PFSK-1 (cell line): ENCODE results near the gene GEMIN4.
A peak's percentile ranks its signal among the peaks of the same experiment; 100 is the strongest.

ENCODE experiments used
- FOXP2 ChIP-seq: optimal IDR thresholded peaks from 2 replicates; pipeline ENCODE3; 2011; ENCODE audit warnings: borderline replicate concordance, control low read depth, inconsistent platforms; ENCODE audit not compliant: insufficient read depth; ENCODE audit errors: extremely low read length, extremely low read depth
- POLR2AphosphoS5 ChIP-seq: IDR thresholded peaks from 2 replicates; pipeline ENCODE4 v1.6.1; 2012; ENCODE audit warnings: low read depth, mild to moderate bottlenecking, control low read depth, low read length, moderate library complexity
- SIN3A ChIP-seq: IDR thresholded peaks from 2 replicates; pipeline ENCODE4 v1.6.1; 2012; ENCODE audit warnings: mild to moderate bottlenecking, low read length, moderate library complexity, borderline replicate concordance; ENCODE audit not compliant: insufficient read depth
- TAF1 ChIP-seq: IDR thresholded peaks from 2 replicates; pipeline ENCODE4 v1.6.1; 2012; ENCODE audit warnings: low read length, control low read depth, borderline replicate concordance; ENCODE audit not compliant: insufficient read depth
- TF ChIP-seq, protein P1 (sequence below), 2 experiments: IDR thresholded peaks; 2 replicates each; pipeline versions ENCODE4 v1.6.1 to v1.8.0; 2011 to 2012; ENCODE audit warnings: low read depth in 2 of 2, low read length in 2 of 2, control low read depth in 1 of 2, inconsistent platforms in 1 of 2, mild to moderate bottlenecking in 1 of 2, moderate library complexity in 1 of 2; ENCODE audit not compliant: insufficient read depth in 1 of 2

The GEMIN4 gene

DNA sequence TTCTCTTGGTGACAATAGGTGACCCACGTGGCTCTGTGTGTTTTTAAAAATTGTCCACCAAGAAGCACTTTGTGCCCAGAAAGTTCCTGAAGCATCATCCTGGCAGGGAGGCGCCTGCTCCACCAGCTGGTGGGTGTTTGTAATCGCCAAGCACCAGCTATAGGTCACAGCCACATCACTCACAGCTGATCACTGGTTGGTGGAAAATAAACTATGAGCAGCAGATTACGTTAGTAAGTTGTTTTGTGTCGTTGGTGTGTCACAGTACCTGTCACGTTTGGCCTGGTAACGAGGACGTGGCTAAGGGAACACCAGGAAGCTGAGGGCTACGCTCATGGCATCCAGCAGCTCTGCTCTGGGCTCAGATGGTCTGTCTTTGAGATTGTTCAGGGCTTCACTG lies 40.2 kb upstream of the GEMIN4 start:
- TF ChIP-seq SIN3A (no peak), POLR2AphosphoS5 (no peak), FOXP2 (no peak), TAF1 (no peak)
- TF ChIP-seq, protein P1, sequence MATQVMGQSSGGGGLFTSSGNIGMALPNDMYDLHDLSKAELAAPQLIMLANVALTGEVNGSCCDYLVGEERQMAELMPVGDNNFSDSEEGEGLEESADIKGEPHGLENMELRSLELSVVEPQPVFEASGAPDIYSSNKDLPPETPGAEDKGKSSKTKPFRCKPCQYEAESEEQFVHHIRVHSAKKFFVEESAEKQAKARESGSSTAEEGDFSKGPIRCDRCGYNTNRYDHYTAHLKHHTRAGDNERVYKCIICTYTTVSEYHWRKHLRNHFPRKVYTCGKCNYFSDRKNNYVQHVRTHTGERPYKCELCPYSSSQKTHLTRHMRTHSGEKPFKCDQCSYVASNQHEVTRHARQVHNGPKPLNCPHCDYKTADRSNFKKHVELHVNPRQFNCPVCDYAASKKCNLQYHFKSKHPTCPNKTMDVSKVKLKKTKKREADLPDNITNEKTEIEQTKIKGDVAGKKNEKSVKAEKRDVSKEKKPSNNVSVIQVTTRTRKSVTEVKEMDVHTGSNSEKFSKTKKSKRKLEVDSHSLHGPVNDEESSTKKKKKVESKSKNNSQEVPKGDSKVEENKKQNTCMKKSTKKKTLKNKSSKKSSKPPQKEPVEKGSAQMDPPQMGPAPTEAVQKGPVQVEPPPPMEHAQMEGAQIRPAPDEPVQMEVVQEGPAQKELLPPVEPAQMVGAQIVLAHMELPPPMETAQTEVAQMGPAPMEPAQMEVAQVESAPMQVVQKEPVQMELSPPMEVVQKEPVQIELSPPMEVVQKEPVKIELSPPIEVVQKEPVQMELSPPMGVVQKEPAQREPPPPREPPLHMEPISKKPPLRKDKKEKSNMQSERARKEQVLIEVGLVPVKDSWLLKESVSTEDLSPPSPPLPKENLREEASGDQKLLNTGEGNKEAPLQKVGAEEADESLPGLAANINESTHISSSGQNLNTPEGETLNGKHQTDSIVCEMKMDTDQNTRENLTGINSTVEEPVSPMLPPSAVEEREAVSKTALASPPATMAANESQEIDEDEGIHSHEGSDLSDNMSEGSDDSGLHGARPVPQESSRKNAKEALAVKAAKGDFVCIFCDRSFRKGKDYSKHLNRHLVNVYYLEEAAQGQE (IDR thresholded peaks at IDR 0.05; ENCODE audit: insufficient read depth in 1 of 2, low read depth in 2 of 2, low read length in 2 of 2), result no peak

DNA sequence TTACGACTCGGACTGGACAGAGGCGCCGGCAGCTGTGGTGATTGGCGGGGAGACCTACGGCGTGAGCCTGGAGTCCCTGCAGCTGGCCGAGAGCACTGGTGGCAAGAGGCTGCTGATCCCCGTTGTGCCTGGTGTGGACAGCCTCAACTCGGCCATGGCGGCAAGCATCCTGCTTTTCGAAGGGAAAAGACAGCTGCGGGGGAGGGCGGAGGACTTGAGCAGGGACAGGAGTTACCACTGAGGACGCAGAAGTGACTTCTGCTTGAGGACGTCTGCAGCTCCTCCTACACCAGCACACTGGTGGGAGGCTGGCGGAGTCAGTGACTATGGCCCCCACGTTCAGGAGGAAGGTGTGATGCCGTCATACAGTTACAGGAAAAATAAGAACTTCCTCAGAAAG lies 39.8 kb upstream of the GEMIN4 start:
- no peak for TF ChIP-seq POLR2AphosphoS5
- TF ChIP-seq FOXP2, result no peak
- TF ChIP-seq TAF1, result no peak
- TF ChIP-seq SIN3A, result no peak
- TF ChIP-seq, protein P1 (IDR thresholded peaks at IDR 0.05; ENCODE audit: insufficient read depth in 1 of 2, low read depth in 2 of 2, low read length in 2 of 2), result no peak

DNA sequence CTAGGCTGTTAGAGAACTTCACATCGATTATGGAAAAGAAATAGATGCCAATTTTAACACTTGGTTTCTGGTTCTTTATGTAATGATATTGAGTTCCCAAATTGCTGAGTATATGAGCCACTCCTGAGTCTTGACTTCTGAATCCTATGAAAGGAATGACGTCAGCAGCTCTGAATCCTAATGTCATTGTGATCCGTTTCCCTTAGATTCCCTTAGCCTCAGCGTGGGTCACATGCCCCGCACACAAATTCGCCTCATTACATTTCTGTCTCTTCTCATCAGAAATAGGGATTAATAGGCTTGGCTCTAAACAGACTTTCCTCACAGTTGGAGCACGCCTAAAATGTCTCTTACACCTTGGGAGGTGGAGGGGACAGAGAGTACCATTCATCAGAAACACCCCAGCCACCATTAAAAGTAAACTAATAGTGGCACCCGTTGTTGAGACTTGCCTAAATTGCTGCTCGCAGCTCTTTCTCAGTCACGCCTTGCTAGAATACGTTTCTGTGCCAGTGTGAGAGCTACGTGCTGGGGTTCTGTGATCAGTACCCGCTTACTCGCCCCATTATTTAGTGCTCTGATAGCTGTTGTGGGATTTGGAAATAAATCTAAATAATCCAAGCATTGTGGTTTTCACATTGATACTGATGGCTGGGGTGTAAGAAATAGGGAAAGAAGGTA lies 37.2 kb upstream of the GEMIN4 start:
- TF ChIP-seq POLR2AphosphoS5 (no peak), SIN3A (no peak), TAF1 (no peak), FOXP2 (no peak)
- TF ChIP-seq, protein P1 (IDR thresholded peaks at IDR 0.05; ENCODE audit: insufficient read depth in 1 of 2, low read depth in 2 of 2, low read length in 2 of 2), result no peak

DNA sequence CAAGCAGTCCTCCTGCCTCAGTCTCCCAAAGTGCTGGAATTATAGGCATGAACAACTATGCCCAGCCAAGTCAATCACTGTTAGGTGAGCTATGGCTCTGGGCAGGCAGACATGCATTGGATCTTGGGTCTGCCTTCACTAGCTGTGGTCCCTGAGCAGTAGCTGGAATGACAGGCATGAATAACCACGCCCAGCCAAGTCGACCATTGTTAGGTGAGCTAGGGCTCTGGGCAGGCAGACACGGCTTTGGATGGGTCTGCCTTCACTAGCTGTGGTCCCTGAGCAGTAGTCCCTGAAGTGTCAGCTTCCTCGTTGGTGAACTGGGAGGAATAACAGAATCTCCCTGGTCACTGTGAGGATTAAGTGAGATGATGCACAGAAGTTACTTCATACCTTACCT lies 36.5 kb upstream of the GEMIN4 start:
- TF ChIP-seq TAF1 (no peak), POLR2AphosphoS5 (0 out of 2 replicates have a peak, but pooled peaks have one; percentile 24), FOXP2 (no peak)

DNA sequence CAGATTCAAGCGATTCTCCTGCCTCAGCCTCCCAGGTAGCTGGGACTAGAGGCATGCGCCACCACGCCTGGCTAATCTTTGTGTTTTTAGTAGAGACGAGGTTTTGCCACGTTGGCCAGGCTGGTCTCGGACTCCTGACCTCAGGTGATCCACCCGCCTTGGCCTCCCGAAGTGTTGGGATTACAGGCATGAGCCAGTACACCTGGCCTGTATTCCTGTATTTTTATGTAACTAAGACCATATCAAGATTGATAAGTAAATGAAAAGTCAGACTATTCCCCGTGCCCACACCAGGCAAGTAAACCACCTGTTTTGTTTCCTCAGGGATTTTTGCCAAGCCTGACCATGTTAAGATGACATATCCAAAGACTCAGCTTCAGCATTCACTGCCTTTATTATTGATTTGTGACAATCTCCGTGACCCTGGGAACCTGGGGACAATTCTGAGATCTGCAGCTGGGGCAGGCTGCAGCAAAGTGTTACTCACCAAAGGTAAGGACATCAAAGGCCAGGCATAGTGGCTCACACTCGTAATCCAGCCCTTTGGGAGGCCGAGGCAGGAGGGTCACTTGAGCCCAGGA lies 35.7 kb upstream of the GEMIN4 start:
- TF ChIP-seq SIN3A (no peak), FOXP2 (no peak), POLR2AphosphoS5 (no peak), TAF1 (no peak)
- TF ChIP-seq, protein P1 (IDR thresholded peaks at IDR 0.05; ENCODE audit: insufficient read depth in 1 of 2, low read depth in 2 of 2, low read length in 2 of 2), result no peak
